DND-41 (cell line): ENCODE results near the gene MEP1A.

ENCODE experiments used
- EZH2 ChIP-seq: IDR thresholded peaks from 3 replicates; pipeline ENCODE4 v1.6.1; 2012; ENCODE audit warnings: borderline replicate concordance, low read depth, mild to moderate bottlenecking, moderate library complexity, low read length, inconsistent platforms; ENCODE audit not compliant: severe bottlenecking
- TF ChIP-seq, protein P1 (sequence below): IDR thresholded peaks from 2 replicates; pipeline ENCODE4 v1.5.1; 2012; ENCODE audit warnings: borderline replicate concordance, low read length, moderate library complexity, mild to moderate bottlenecking; ENCODE audit not compliant: poor library complexity, severe bottlenecking; ENCODE audit errors: extremely low read depth

- TF ChIP-seq EZH2, result no peak
- TF ChIP-seq, protein P1, sequence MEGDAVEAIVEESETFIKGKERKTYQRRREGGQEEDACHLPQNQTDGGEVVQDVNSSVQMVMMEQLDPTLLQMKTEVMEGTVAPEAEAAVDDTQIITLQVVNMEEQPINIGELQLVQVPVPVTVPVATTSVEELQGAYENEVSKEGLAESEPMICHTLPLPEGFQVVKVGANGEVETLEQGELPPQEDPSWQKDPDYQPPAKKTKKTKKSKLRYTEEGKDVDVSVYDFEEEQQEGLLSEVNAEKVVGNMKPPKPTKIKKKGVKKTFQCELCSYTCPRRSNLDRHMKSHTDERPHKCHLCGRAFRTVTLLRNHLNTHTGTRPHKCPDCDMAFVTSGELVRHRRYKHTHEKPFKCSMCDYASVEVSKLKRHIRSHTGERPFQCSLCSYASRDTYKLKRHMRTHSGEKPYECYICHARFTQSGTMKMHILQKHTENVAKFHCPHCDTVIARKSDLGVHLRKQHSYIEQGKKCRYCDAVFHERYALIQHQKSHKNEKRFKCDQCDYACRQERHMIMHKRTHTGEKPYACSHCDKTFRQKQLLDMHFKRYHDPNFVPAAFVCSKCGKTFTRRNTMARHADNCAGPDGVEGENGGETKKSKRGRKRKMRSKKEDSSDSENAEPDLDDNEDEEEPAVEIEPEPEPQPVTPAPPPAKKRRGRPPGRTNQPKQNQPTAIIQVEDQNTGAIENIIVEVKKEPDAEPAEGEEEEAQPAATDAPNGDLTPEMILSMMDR, result no peak
Measured at GRCh38 chr6:46863791-46864190, 70.6 kb downstream of the MEP1A start.
